HepG2 (cell line): ENCODE measurements around the gene TMC2. TPM values are rescaled to one million over a fixed set of nuclear protein-coding genes. Genes with fewer than 3 reads are reported as not detected.

Experiments used
- CBFB ChIP-seq: sonication (generic); formaldehyde crosslinking; IDR thresholded peaks from 2 replicates; pipeline ENCODE4 v1.4.0; 2020; ENCODE audit warnings: missing genetic modification reagents
- CCDC6 ChIP-seq: sonication (generic); formaldehyde crosslinking; IDR thresholded peaks from 2 replicates; pipeline ENCODE4 v1.8.1; 2022; ENCODE audit warnings: mild to moderate bottlenecking, missing genetic modification reagents, moderate library complexity
- HOXA3 ChIP-seq: sonication (generic); formaldehyde crosslinking; IDR thresholded peaks from 2 replicates; pipeline ENCODE4 v1.5.0; 2020; ENCODE audit warnings: missing genetic modification reagents
- HOXA9 ChIP-seq: sonication (generic); formaldehyde crosslinking; IDR thresholded peaks from 2 replicates; pipeline ENCODE4 v1.8.1; 2022; ENCODE audit warnings: missing genetic modification reagents, mild to moderate bottlenecking, moderate library complexity, borderline replicate concordance
- JARID2 ChIP-seq: sonication (generic); formaldehyde crosslinking; IDR thresholded peaks from 2 replicates; pipeline ENCODE4 v1.8.1; 2023; ENCODE audit warnings: missing genetic modification reagents, inconsistent platforms; ENCODE audit not compliant: insufficient replicate concordance
- KDM6A ChIP-seq: IDR thresholded peaks from 2 replicates; pipeline ENCODE4 v1.6.1; 2016; ENCODE audit warnings: low read depth
- LCORL ChIP-seq, 2 experiments: fragments of 450-650 bp in 1 of 2; sonication (generic) in 1 of 2; formaldehyde crosslinking in 1 of 2; IDR thresholded peaks; 2 replicates each; pipeline versions ENCODE4 v1.5.0 to v1.6.1; 2017 to 2020; ENCODE audit warnings: antibody characterized with exemption in 1 of 2, missing genetic modification reagents in 1 of 2
- MATR3 ChIP-seq: sonication (generic); formaldehyde crosslinking; IDR thresholded peaks from 2 replicates; pipeline ENCODE4 v1.4.0; 2020; ENCODE audit warnings: missing genetic modification reagents
- MXD1 ChIP-seq: sonication (generic); formaldehyde crosslinking; IDR thresholded peaks from 2 replicates; pipeline ENCODE4 v1.4.0; 2020; ENCODE audit warnings: mild to moderate bottlenecking, missing genetic modification reagents
- MYC ChIP-seq: sonication (generic); formaldehyde crosslinking; IDR thresholded peaks from 2 replicates; pipeline ENCODE4 v1.9.0; 2021; ENCODE audit warnings: missing genetic modification reagents, borderline replicate concordance
- NR3C1 ChIP-seq: sonication (generic); formaldehyde crosslinking; IDR thresholded peaks from 2 replicates; pipeline ENCODE4 v1.4.0; 2020; ENCODE audit warnings: missing genetic modification reagents
- PPARG ChIP-seq: conservative IDR thresholded peaks from 2 replicates; pipeline ENCODE4 v1.6.1; 2016; ENCODE audit warnings: missing biosample characterization, missing genetic modification reagents
- RAD51 ChIP-seq: fragments of 450-650 bp; IDR thresholded peaks from 2 replicates; pipeline ENCODE4 v1.6.1; 2016; ENCODE audit warnings: borderline replicate concordance
- SMAD3 ChIP-seq: sonication (generic); formaldehyde crosslinking; IDR thresholded peaks from 2 replicates; pipeline ENCODE4 v1.4.0; 2020; ENCODE audit warnings: missing genetic modification reagents
- ZBTB7A ChIP-seq: sonication (generic); formaldehyde crosslinking; IDR thresholded peaks from 2 replicates; pipeline ENCODE4 v1.8.0; 2022; ENCODE audit warnings: mild to moderate bottlenecking, missing genetic modification reagents
- ZHX2 ChIP-seq, 2 experiments: sonication (generic) in 1 of 2; formaldehyde crosslinking in 1 of 2; IDR thresholded peaks; 2 replicates each; pipeline versions ENCODE4 v1.6.1 to v1.9.0; 2014 to 2022; ENCODE audit warnings: antibody characterized with exemption in 1 of 2, borderline replicate concordance in 1 of 2, inconsistent platforms in 1 of 2, low read depth in 1 of 2, missing genetic modification reagents in 1 of 2
- ZNF20 ChIP-seq: sonication (generic); formaldehyde crosslinking; IDR thresholded peaks from 2 replicates; pipeline ENCODE4 v1.4.0; 2020; ENCODE audit warnings: mild to moderate bottlenecking, moderate library complexity, missing genetic modification reagents
- ZNF205 ChIP-seq: IDR thresholded peaks from 2 replicates; pipeline ENCODE4 v1.6.1; 2018; ENCODE audit warnings: missing biosample characterization, missing genetic modification reagents
- ZNF230 ChIP-seq: sonication (generic); formaldehyde crosslinking; IDR thresholded peaks from 2 replicates; pipeline ENCODE4 v1.4.0; 2020; ENCODE audit warnings: mild to moderate bottlenecking, missing genetic modification reagents
- ZNF354B ChIP-seq: sonication (generic); formaldehyde crosslinking; IDR thresholded peaks from 2 replicates; pipeline ENCODE4 v1.8.0; 2022; ENCODE audit warnings: mild to moderate bottlenecking, missing genetic modification reagents
- ZNF782 ChIP-seq: sonication (generic); formaldehyde crosslinking; IDR thresholded peaks from 2 replicates; pipeline ENCODE4 v1.4.0; 2020; ENCODE audit warnings: missing genetic modification reagents, mild to moderate bottlenecking, borderline replicate concordance
- ZNF83 ChIP-seq: sonication (generic); formaldehyde crosslinking; IDR thresholded peaks from 2 replicates; pipeline ENCODE4 v1.4.0; 2020; ENCODE audit warnings: missing genetic modification reagents, mild to moderate bottlenecking, borderline replicate concordance
- polyA plus RNA-seq, 8 experiments: library from polyadenylated mRNA; depleted of rRNA in 3 of 8; stranded (reverse) in 7 of 8; unstranded in 1 of 8; fragments of >200 nt; fragmentation: Illumina TruSeq in 4 of 8; extraction: Trizol in 4 of 8; gene quantifications; 2 replicates each; pipeline versions ENCODE4 v1.2.1 to v1.2.3, GENCODE V29; 2011 to 2016; ENCODE audit warnings: low read depth in 4 of 8, missing spikeins in 1 of 8, mixed read lengths in 1 of 8; ENCODE audit not compliant: insufficient read depth in 1 of 8
- total RNA-seq, 5 experiments: library from RNA; depleted of rRNA; stranded (reverse); fragments of >200 nt; fragmentation: Illumina TruSeq; extraction: Trizol; gene quantifications; 2 replicates each; pipeline ENCODE4 v1.2.3, GENCODE V29; 2016; ENCODE audit warnings: low read depth in 1 of 5

The TMC2 gene
- total and polyA plus RNA-seq, 2 of the 13 experiments (the other 11 are each of a cell fraction or from before 2014, with no cell fraction given): not detected

- TF ChIP-seq PPARG: no peak
- no peak for TF ChIP-seq MATR3
- no peak for TF ChIP-seq ZNF354B
- TF ChIP-seq ZNF83 (CRISPR knock-in tag): no peak
- TF ChIP-seq HOXA3 (CRISPR knock-in tag): peak; percentile 74; the same call in 1 of the 2 replicates
- no peak for TF ChIP-seq CBFB
- TF ChIP-seq ZNF20: no peak
- no peak for TF ChIP-seq JARID2 (CRISPR knock-in tag)
- TF ChIP-seq ZHX2 (IDR thresholded peaks at IDR 0.05; ENCODE audit: low read depth): 0 out of 2 replicates have a peak, but pooled peaks have one; percentile 26
- TF ChIP-seq ZHX2 (CRISPR knock-in tag; IDR thresholded peaks at IDR 0.05; ENCODE audit: borderline replicate concordance): no peak
- TF ChIP-seq HOXA9 (CRISPR knock-in tag): no peak
- TF ChIP-seq MXD1 (CRISPR knock-in tag): peak; percentile 45; the same call in 1 of the 2 replicates
- peak; percentile 66; the same call in 1 of the 2 replicates for TF ChIP-seq MYC (CRISPR knock-in tag)
- peak; percentile 29; the same call in 1 of the 2 replicates for TF ChIP-seq ZBTB7A
- TF ChIP-seq CCDC6: no peak
- no peak for TF ChIP-seq RAD51
- TF ChIP-seq NR3C1 (CRISPR knock-in tag): no peak
- TF ChIP-seq ZNF782: peak; percentile 84; the same call in 1 of the 2 replicates
- TF ChIP-seq LCORL (IDR thresholded peaks at IDR 0.05): no peak
- TF ChIP-seq LCORL (CRISPR knock-in tag; IDR thresholded peaks at IDR 0.05): no peak; the same call in 1 of the 2 replicates
- peak; percentile 94; the same call in 1 of the 2 replicates for TF ChIP-seq ZNF230
- no peak for TF ChIP-seq ZNF205 (CRISPR knock-in tag)
- no peak for TF ChIP-seq SMAD3 (CRISPR knock-in tag)
- no peak for TF ChIP-seq KDM6A
Observed at GRCh38 chr20:2523919-2524708, 12.3 kb upstream of the TMC2 start (continued).
